ENCODE measurements around the gene CAMK2A. TPM values are rescaled to one million over a fixed set of nuclear protein-coding genes. Genes with fewer than 3 reads are reported as not detected.

Gene CAMK2A
- total and polyA plus RNA-seq, 2 experiments from 2014 or later = 0.18 TPM; not detected in 1

DNA sequence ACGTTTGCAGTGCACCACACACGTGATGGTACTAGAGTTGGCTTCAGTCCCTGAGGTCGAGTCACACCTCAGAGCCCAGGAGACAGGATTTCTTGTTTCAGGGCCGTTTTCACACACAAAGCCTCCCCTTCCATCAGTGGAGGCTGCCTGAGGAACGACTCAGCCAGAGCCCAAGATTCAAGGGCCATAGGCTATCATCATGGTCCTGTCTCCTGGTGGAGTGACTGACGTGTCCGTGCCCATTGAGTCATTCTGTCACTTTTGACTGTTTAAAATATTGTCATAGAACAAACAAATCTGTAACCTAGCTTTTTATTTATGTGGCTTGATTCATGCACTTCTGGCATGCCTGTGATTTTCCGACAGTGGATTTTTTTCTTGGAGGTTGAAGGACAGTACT, 28.3 kb downstream of the CAMK2A start (continued):
- TF ChIP-seq, protein P1, sequence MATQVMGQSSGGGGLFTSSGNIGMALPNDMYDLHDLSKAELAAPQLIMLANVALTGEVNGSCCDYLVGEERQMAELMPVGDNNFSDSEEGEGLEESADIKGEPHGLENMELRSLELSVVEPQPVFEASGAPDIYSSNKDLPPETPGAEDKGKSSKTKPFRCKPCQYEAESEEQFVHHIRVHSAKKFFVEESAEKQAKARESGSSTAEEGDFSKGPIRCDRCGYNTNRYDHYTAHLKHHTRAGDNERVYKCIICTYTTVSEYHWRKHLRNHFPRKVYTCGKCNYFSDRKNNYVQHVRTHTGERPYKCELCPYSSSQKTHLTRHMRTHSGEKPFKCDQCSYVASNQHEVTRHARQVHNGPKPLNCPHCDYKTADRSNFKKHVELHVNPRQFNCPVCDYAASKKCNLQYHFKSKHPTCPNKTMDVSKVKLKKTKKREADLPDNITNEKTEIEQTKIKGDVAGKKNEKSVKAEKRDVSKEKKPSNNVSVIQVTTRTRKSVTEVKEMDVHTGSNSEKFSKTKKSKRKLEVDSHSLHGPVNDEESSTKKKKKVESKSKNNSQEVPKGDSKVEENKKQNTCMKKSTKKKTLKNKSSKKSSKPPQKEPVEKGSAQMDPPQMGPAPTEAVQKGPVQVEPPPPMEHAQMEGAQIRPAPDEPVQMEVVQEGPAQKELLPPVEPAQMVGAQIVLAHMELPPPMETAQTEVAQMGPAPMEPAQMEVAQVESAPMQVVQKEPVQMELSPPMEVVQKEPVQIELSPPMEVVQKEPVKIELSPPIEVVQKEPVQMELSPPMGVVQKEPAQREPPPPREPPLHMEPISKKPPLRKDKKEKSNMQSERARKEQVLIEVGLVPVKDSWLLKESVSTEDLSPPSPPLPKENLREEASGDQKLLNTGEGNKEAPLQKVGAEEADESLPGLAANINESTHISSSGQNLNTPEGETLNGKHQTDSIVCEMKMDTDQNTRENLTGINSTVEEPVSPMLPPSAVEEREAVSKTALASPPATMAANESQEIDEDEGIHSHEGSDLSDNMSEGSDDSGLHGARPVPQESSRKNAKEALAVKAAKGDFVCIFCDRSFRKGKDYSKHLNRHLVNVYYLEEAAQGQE (IDR thresholded peaks at IDR 0.05; ENCODE audit: unreplicated experiment) = no peak
- TF ChIP-seq EZH2phosphoT487 (IDR thresholded peaks at IDR 0.05; ENCODE audit: unreplicated experiment) (no peak), JUNB (IDR thresholded peaks at IDR 0.05; ENCODE audit: unreplicated experiment) (no peak), EZH2 (IDR thresholded peaks at IDR 0.05; ENCODE audit: low read depth, unreplicated experiment) (no peak), STAT1 (IDR thresholded peaks at IDR 0.05; ENCODE audit: unreplicated experiment) (no peak)

- no peak for ATAC-seq
- Mint-ChIP-seq H3K27me3 (ENCODE audit: insufficient read depth, low read depth, poor library complexity) (peaks cover 9% of the 10 kb centered on the region), H3K9me3 (no peaks in the 10 kb centered on the region), H3K36me3 (ENCODE audit: low read depth) (no peaks in the 10 kb centered on the region), H3K27ac (no peak overlapping the region), H3K4me3 (no peak overlapping the region), H3K4me1 (peaks cover 7% of the 10 kb centered on the region)
- H3K4me3 ChIP-seq = no peak overlapping the region
- H4K20me1 ChIP-seq (replicated peaks; ENCODE audit: insufficient read depth) = no peaks in the 10 kb centered on the region
- H3F3A ChIP-seq (replicated peaks; ENCODE audit: low read depth) = no peaks in the 10 kb centered on the region
- H2AFZ ChIP-seq = no peak overlapping the region
- no peaks in the 10 kb centered on the region for H3K79me2 ChIP-seq (replicated peaks; ENCODE audit: insufficient read depth)
- H3K36me3 ChIP-seq (ENCODE audit: insufficient read depth) = no peaks in the 10 kb centered on the region
- H3K27ac ChIP-seq (ENCODE audit: low read depth) = no peak overlapping the region
- no peaks in the 10 kb centered on the region for H3K27me3 ChIP-seq (ENCODE audit: insufficient read depth)
- no peak for DNase-seq (ENCODE audit: low spot score)
- H3K4me1 ChIP-seq (ENCODE audit: insufficient read depth) = peaks cover 6% of the 10 kb centered on the region; the same call in 1 of the 2 replicates
- H3K4me2 ChIP-seq = no peak overlapping the region
- H3K9me2 ChIP-seq (ENCODE audit: insufficient read depth) = no peaks in the 10 kb centered on the region
- TF ChIP-seq, protein P2, sequence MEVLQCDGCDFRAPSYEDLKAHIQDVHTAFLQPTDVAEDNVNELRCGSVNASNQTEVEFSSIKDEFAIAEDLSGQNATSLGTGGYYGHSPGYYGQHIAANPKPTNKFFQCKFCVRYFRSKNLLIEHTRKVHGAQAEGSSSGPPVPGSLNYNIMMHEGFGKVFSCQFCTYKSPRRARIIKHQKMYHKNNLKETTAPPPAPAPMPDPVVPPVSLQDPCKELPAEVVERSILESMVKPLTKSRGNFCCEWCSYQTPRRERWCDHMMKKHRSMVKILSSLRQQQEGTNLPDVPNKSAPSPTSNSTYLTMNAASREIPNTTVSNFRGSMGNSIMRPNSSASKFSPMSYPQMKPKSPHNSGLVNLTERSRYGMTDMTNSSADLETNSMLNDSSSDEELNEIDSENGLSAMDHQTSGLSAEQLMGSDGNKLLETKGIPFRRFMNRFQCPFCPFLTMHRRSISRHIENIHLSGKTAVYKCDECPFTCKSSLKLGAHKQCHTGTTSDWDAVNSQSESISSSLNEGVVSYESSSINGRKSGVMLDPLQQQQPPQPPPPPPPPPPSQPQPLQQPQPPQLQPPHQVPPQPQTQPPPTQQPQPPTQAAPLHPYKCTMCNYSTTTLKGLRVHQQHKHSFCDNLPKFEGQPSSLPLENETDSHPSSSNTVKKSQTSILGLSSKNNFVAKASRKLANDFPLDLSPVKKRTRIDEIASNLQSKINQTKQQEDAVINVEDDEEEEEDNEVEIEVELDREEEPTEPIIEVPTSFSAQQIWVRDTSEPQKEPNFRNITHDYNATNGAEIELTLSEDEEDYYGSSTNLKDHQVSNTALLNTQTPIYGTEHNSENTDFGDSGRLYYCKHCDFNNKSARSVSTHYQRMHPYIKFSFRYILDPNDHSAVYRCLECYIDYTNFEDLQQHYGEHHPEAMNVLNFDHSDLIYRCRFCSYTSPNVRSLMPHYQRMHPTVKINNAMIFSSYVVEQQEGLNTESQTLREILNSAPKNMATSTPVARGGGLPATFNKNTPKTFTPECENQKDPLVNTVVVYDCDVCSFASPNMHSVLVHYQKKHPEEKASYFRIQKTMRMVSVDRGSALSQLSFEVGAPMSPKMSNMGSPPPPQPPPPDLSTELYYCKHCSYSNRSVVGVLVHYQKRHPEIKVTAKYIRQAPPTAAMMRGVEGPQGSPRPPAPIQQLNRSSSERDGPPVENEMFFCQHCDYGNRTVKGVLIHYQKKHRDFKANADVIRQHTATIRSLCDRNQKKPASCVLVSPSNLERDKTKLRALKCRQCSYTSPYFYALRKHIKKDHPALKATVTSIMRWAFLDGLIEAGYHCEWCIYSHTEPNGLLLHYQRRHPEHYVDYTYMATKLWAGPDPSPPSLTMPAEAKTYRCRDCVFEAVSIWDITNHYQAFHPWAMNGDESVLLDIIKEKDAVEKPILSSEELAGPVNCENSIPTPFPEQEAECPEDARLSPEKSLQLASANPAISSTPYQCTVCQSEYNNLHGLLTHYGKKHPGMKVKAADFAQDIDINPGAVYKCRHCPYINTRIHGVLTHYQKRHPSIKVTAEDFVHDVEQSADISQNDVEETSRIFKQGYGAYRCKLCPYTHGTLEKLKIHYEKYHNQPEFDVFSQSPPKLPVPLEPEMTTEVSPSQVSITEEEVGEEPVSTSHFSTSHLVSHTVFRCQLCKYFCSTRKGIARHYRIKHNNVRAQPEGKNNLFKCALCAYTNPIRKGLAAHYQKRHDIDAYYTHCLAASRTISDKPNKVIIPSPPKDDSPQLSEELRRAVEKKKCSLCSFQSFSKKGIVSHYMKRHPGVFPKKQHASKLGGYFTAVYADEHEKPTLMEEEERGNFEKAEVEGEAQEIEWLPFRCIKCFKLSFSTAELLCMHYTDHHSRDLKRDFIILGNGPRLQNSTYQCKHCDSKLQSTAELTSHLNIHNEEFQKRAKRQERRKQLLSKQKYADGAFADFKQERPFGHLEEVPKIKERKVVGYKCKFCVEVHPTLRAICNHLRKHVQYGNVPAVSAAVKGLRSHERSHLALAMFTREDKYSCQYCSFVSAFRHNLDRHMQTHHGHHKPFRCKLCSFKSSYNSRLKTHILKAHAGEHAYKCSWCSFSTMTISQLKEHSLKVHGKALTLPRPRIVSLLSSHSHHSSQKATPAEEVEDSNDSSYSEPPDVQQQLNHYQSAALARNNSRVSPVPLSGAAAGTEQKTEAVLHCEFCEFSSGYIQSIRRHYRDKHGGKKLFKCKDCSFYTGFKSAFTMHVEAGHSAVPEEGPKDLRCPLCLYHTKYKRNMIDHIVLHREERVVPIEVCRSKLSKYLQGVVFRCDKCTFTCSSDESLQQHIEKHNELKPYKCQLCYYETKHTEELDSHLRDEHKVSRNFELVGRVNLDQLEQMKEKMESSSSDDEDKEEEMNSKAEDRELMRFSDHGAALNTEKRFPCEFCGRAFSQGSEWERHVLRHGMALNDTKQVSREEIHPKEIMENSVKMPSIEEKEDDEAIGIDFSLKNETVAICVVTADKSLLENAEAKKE (CRISPR knock-in tag; IDR thresholded peaks at IDR 0.05) = no peak
- TF ChIP-seq, protein P3, sequence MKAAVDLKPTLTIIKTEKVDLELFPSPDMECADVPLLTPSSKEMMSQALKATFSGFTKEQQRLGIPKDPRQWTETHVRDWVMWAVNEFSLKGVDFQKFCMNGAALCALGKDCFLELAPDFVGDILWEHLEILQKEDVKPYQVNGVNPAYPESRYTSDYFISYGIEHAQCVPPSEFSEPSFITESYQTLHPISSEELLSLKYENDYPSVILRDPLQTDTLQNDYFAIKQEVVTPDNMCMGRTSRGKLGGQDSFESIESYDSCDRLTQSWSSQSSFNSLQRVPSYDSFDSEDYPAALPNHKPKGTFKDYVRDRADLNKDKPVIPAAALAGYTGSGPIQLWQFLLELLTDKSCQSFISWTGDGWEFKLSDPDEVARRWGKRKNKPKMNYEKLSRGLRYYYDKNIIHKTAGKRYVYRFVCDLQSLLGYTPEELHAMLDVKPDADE (IDR thresholded peaks at IDR 0.05) = no peak
- TF ChIP-seq EZH2 (IDR thresholded peaks at IDR 0.05; ENCODE audit: low read depth, unreplicated experiment) = no peak
- no peak for TF ChIP-seq ZNF114 (CRISPR knock-in tag; IDR thresholded peaks at IDR 0.05)
- TF ChIP-seq STAT1 (IDR thresholded peaks at IDR 0.05; ENCODE audit: unreplicated experiment) = no peak
- no peak for TF ChIP-seq JUNB (IDR thresholded peaks at IDR 0.05; ENCODE audit: unreplicated experiment)
- no peak for TF ChIP-seq EZH2phosphoT487 (IDR thresholded peaks at IDR 0.05; ENCODE audit: unreplicated experiment)
- no peak for TF ChIP-seq CREB1 (CRISPR knock-in tag; IDR thresholded peaks at IDR 0.05; ENCODE audit: low read depth)
- TF ChIP-seq ZNF331 (CRISPR knock-in tag; IDR thresholded peaks at IDR 0.05; ENCODE audit: low read depth) = no peak
- TF ChIP-seq, protein P1 (IDR thresholded peaks at IDR 0.05; ENCODE audit: unreplicated experiment) = no peak
Measured at GRCh38 chr5:150258130-150258529, 31.4 kb downstream of the CAMK2A start.
